Measurements from ENCODE around the gene TANGO2. TPM values are rescaled to one million over a fixed set of nuclear protein-coding genes. Genes with fewer than 3 reads are reported as not detected.

The TANGO2 gene
- total RNA-seq, 1 donor from 2014 or later, result 24.9 TPM

GRCh38 chr22:19973551-19974267 is 47.2 kb upstream of the TANGO2 start:
- no peaks in the 10 kb centered on the region for H3K9me3 Mint-ChIP-seq (ENCODE audit: unreplicated experiment)
- no peaks in the 10 kb centered on the region for H3K27me3 Mint-ChIP-seq (ENCODE audit: unreplicated experiment)
- H3K27ac Mint-ChIP-seq (ENCODE audit: unreplicated experiment), result no peak overlapping the region
- DNase-seq (ENCODE audit: extremely low spot score, unreplicated experiment), result no peak
- peaks cover 11% of the 10 kb centered on the region for H3K4me1 Mint-ChIP-seq (ENCODE audit: unreplicated experiment)
- no peak for TF ChIP-seq CTCF (IDR thresholded peaks at IDR 0.05)
- peaks cover 5% of the 10 kb centered on the region for H3K36me3 Mint-ChIP-seq (ENCODE audit: unreplicated experiment)
- no peak overlapping the region for H3K4me3 Mint-ChIP-seq (ENCODE audit: unreplicated experiment)

- no peak for TF ChIP-seq CTCF (IDR thresholded peaks at IDR 0.05)
- peaks cover 10% of the 10 kb centered on the region for H3K36me3 Mint-ChIP-seq (ENCODE audit: unreplicated experiment)
- DNase-seq (ENCODE audit: extremely low spot score, unreplicated experiment), result no peak
- H3K4me1 Mint-ChIP-seq (ENCODE audit: unreplicated experiment), result peaks cover 11% of the 10 kb centered on the region
- no peaks in the 10 kb centered on the region for H3K9me3 Mint-ChIP-seq (ENCODE audit: unreplicated experiment)
- H3K4me3 Mint-ChIP-seq (ENCODE audit: unreplicated experiment), result no peak overlapping the region
- H3K27ac Mint-ChIP-seq (ENCODE audit: unreplicated experiment), result peak overlapping the region; percentile 63
- no peaks in the 10 kb centered on the region for H3K27me3 Mint-ChIP-seq (ENCODE audit: unreplicated experiment)
These were observed 46.5 kb upstream of the TANGO2 start for GRCh38 chr22:19974268-19974861.

- no peaks in the 10 kb centered on the region for H3K9me3 Mint-ChIP-seq (ENCODE audit: unreplicated experiment)
- TF ChIP-seq CTCF (IDR thresholded peaks at IDR 0.05), result no peak
These were observed 45.8 kb upstream of the TANGO2 start for GRCh38 chr22:19974935-19975706.

GRCh38 chr22:19975707-19976035 is 45.2 kb upstream of the TANGO2 start:
- DNase-seq (ENCODE audit: extremely low spot score, unreplicated experiment), result no peak
- Mint-ChIP-seq H3K9me3 (ENCODE audit: unreplicated experiment) (no peaks in the 10 kb centered on the region), H3K4me1 (ENCODE audit: unreplicated experiment) (peaks cover 10% of the 10 kb centered on the region), H3K36me3 (ENCODE audit: unreplicated experiment) (peaks cover 11% of the 10 kb centered on the region), H3K27ac (ENCODE audit: unreplicated experiment) (no peak overlapping the region), H3K4me3 (ENCODE audit: unreplicated experiment) (no peak overlapping the region), H3K27me3 (ENCODE audit: unreplicated experiment) (no peaks in the 10 kb centered on the region)
- TF ChIP-seq CTCF (IDR thresholded peaks at IDR 0.05), result no peak

More at GRCh38 chr22:19974935-19975706, 45.8 kb upstream of the TANGO2 start:
- Mint-ChIP-seq H3K4me1 (ENCODE audit: unreplicated experiment) (peaks cover 11% of the 10 kb centered on the region), H3K27me3 (ENCODE audit: unreplicated experiment) (no peaks in the 10 kb centered on the region), H3K27ac (ENCODE audit: unreplicated experiment) (peak overlapping the region; percentile 63), H3K36me3 (ENCODE audit: unreplicated experiment) (peaks cover 10% of the 10 kb centered on the region), H3K4me3 (ENCODE audit: unreplicated experiment) (no peak overlapping the region)
- DNase-seq (ENCODE audit: extremely low spot score, unreplicated experiment), result no peak

GRCh38 chr22:19976671-19977070 is 44.2 kb upstream of the TANGO2 start:
- DNase-seq (ENCODE audit: extremely low spot score, unreplicated experiment), result no peak
- peaks cover 9% of the 10 kb centered on the region for H3K4me1 Mint-ChIP-seq (ENCODE audit: unreplicated experiment)
- H3K36me3 Mint-ChIP-seq (ENCODE audit: unreplicated experiment), result peaks cover 8% of the 10 kb centered on the region
- H3K9me3 Mint-ChIP-seq (ENCODE audit: unreplicated experiment), result no peaks in the 10 kb centered on the region
- H3K27me3 Mint-ChIP-seq (ENCODE audit: unreplicated experiment), result no peaks in the 10 kb centered on the region
- no peak overlapping the region for H3K4me3 Mint-ChIP-seq (ENCODE audit: unreplicated experiment)
- no peak for TF ChIP-seq CTCF (IDR thresholded peaks at IDR 0.05)
- H3K27ac Mint-ChIP-seq (ENCODE audit: unreplicated experiment), result no peak overlapping the region
